Activated CD8-positive, alpha-beta memory T cell treated with anti-CD3 and anti-CD28 coated beads, Interleukin-2, amount 10 ng/mL, durations not matched to agents 7 days and 5 days (primary cell): ENCODE results near the gene PLEKHO2. TPM values are rescaled to one million over a fixed set of nuclear protein-coding genes. Genes with fewer than 3 reads are reported as not detected.
"Not testable (repeated sequence)": the region's sequence is repeated elsewhere in the genome, so short reads cannot be mapped to it uniquely, and the experiment has no call there.

Experiments
- ATAC-seq: fragments of 150-1000 bp; cut with Tn5 transposase; one replicate; pipeline ENCODE4 v1.10.0; 2021; ENCODE audit warnings: moderate library complexity
- CTCF ChIA-PET: fragments of 350-600 bp; sonication (Branson Sonifier 250); formaldehyde crosslinking; loops from one replicate; lab custom pipeline; 2021; ENCODE audit warnings: antibody characterized with exemption; lab: Charles Lee
- DNase-seq: peaks from one replicate; pipeline ENCODE4 v3.0.0-alpha.2; 2020
- H3K27ac Mint-ChIP-seq: one replicate; pipeline ENCODE4 v1.8.0; 2021; ENCODE audit warnings: mild to moderate bottlenecking, mixed read lengths
- H3K27me3 Mint-ChIP-seq: one replicate; pipeline ENCODE4 v1.8.0; 2021; ENCODE audit warnings: mixed read lengths
- H3K36me3 Mint-ChIP-seq: one replicate; pipeline ENCODE4 v1.8.0; 2021; ENCODE audit warnings: mild to moderate bottlenecking, mixed read lengths
- H3K4me1 Mint-ChIP-seq: one replicate; pipeline ENCODE4 v1.8.0; 2021; ENCODE audit warnings: mixed read lengths
- H3K4me3 Mint-ChIP-seq: one replicate; pipeline ENCODE4 v1.8.0; 2021; ENCODE audit warnings: mild to moderate bottlenecking, moderate library complexity, mixed read lengths
- H3K9me3 Mint-ChIP-seq: one replicate; pipeline ENCODE4 v1.8.0; 2022; ENCODE audit warnings: low read depth, mixed read lengths
- total RNA-seq, 2 experiments: library from RNA; stranded (reverse); gene quantifications; one replicate each; pipeline ENCODE4 v1.2.3, GENCODE V29; 2021

PLEKHO2 gene
- 10 to 100 TPM; 27.8 to 28.4 TPM for total RNA-seq

DNA sequence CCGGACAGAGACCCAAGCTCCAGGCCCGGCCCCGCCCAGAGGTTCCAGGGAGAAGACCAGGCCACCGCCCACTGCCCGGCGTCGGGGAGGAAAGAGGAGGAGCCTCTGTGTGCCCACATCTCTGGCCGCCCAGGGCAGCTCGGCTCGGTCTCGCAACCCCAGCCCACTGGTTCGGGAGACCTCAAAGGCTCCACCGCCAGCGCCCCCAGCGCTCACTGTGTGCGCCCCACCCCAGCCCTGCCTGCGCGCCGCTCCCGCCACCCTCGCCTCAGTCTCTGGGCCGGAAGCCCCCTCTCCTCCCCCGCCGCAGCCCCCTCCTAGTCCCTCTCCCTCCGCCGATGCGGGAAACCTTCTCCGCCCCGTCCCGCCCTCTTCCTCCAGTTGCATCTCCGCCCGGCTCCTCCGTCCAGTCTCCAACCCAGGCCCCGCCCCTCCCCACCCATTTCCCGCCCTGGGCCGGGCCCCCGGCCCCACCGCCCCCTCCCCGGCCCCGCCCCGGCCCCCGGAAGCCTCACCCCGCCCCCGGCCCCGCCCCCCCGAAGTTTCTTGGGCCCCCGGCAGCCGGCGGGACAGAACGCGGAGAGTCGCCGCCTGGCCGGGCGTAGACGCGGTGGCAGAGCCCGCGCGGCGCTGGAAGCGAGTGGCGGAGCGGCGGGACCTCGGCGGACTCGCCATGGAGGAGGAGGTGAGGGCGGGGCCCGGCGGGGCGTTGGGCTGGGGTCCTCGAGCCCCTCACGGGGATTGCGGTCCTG is at the start of gene PLEKHO2:
Gene PLEKHO2 (plus strand): TSS at position 572 of the 752 bp plus-strand sequence. CDS start 102 bp downstream, at position 674.
- CTCF ChIA-PET: interaction anchor here (0.7 to 6.9 kb wide), 8 partner anchors 9 to 87 kb away, joined by 3 to 96 read pairs (median 5); partner anchors contain the start of gene PIF1
- peaks cover 66% of the 10 kb centered on the region for H3K4me1 Mint-ChIP-seq
- no peaks in the 10 kb centered on the region for H3K9me3 Mint-ChIP-seq
- H3K27me3 Mint-ChIP-seq: no peaks in the 10 kb centered on the region
- H3K36me3 Mint-ChIP-seq: peaks cover 11% of the 10 kb centered on the region
- peak within 1 kb of the TSS; percentile 99 for H3K4me3 Mint-ChIP-seq
- peak within 1 kb of the TSS; percentile 84 for H3K27ac Mint-ChIP-seq
- ATAC-seq (peak; percentile 78), DNase-seq (peak; percentile 97)

DNA sequence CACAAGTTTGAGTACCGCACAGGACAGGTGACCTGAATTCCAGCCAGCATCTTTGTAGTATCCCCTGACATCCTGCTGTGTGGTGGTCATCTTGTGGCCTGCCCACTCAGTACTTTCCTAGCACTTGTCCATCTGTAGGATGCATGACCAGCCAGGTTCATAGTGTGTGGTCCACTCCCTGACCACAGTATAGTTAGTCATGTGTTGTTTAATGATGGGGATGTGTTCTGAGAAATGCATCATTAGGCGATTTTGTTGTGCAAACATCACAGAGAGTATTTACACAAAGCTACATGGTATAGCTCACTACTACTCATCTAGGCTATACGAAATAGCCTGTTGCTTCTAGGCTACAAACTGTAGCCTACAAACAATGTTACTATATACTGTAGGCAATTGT is 49.4 kb upstream of the PLEKHO2 start:
- ATAC-seq (no peak), DNase-seq (no peak)
- Mint-ChIP-seq H3K4me3 (no peak overlapping the region), H3K27ac (no peak overlapping the region), H3K27me3 (no peaks in the 10 kb centered on the region), H3K36me3 (no peaks in the 10 kb centered on the region), H3K4me1 (no peaks in the 10 kb centered on the region), H3K9me3 (no peaks in the 10 kb centered on the region)
- CTCF ChIA-PET: interaction anchor here (1.4 to 2.2 kb wide), 2 partner anchors 17 to 18 kb away, joined by 4 to 6 read pairs; no protein-coding TSS in a partner anchor

DNA sequence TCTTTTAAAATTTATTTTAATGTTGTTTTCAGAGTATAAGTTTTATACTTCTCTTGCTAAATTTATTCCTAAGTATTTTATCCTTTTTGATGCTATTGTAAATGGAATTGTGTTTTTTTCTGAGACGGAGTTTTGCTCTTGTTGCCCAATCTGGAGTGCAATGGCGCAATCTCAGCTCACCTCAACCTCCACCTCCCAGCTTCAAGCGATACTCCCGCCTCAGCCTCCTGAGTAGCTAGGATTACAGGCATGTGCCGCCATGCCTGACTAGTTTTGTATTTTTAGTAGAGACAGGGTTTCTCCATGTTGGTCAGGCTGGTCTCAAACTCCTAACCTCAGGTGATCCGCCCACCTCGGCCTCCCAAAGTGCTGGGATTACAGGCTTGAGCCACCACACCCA is 46.4 kb upstream of the PLEKHO2 start:
- not testable (repeated sequence) for ATAC-seq, H3K27me3 Mint-ChIP-seq, H3K4me3 Mint-ChIP-seq, H3K4me1 Mint-ChIP-seq, H3K9me3 Mint-ChIP-seq, H3K27ac Mint-ChIP-seq, H3K36me3 Mint-ChIP-seq, DNase-seq
- CTCF ChIA-PET: interaction anchor here (1.3 kb wide), 1 partner anchor 14 kb away, joined by 3 read pairs; no protein-coding TSS in a partner anchor

DNA sequence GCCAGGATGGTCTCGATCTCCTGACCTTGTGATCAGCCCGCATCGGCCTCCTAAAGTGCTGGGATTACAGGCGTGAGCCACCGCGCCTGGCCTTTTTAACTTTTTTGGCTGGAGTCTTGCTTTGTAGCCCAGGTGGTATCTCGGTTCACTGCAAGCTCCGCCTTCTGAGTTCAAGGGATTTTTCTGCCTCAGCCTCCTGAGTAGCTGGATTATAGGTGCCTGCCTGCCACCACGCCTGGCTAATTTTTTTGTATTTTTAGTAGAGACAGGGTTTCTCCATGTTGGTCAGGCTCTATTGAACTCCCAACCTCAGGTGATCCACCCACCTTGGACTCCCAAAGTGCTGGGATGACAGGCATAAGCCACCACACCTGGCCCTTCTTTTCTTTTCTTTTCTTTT is 45.8 kb upstream of the PLEKHO2 start:
- H3K4me3 Mint-ChIP-seq, DNase-seq, H3K36me3 Mint-ChIP-seq, ATAC-seq, H3K27ac Mint-ChIP-seq, H3K27me3 Mint-ChIP-seq, H3K9me3 Mint-ChIP-seq, H3K4me1 Mint-ChIP-seq, CTCF ChIA-PET: not testable (repeated sequence)

DNA sequence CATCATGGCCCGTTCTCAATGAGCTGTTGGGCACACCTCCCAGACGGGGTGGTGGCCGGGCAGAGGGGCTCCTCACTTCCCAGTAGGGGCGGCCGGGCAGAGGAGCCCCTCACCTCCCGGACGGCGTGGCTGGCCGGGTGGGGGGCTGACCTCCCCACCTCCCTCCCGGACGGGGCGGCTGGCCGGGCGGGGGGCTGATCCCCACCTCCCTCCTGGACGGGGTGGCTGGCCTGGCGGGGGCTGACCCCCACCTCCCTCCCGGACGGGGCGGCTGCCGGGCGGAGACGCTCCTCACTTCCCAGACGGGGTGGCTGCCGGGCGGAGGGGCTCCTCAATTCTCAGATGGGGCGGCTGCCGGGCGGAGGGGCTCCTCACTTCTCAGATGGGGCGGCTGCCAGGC is 42.8 kb upstream of the PLEKHO2 start:
- CTCF ChIA-PET, H3K9me3 Mint-ChIP-seq, H3K4me1 Mint-ChIP-seq, H3K36me3 Mint-ChIP-seq, H3K27me3 Mint-ChIP-seq, H3K27ac Mint-ChIP-seq, DNase-seq, ATAC-seq, H3K4me3 Mint-ChIP-seq: not testable (repeated sequence)

DNA sequence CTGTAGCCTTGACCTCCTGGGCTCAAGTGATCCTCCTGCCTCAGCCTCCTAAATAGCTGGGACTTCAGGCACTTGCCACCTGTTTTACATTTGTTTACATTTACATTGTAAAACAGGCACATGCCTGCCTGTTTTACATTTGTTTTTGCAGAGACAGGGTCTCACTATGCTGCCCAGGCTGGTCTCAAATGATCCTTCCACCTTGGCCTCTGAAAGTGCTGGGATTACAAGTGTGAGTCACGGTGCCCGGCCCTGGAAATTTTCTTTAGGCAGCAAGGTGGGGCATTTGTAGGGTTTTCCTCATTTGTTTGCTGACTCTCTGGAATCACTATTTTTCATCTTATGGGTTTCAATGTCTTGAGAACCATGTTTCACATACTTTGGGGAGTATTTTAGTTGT is 41.2 kb upstream of the PLEKHO2 start:
- no peak for ATAC-seq
- Mint-ChIP-seq H3K27ac (no peak overlapping the region), H3K36me3 (no peaks in the 10 kb centered on the region), H3K27me3 (peaks cover 4% of the 10 kb centered on the region), H3K4me1 (no peaks in the 10 kb centered on the region), H3K9me3 (no peaks in the 10 kb centered on the region), H3K4me3 (no peak overlapping the region)
- DNase-seq: no peak
- CTCF ChIA-PET: interaction anchor here (2.6 kb wide), 1 partner anchor 10 kb away, joined by 15 read pairs; no protein-coding TSS in a partner anchor

DNA sequence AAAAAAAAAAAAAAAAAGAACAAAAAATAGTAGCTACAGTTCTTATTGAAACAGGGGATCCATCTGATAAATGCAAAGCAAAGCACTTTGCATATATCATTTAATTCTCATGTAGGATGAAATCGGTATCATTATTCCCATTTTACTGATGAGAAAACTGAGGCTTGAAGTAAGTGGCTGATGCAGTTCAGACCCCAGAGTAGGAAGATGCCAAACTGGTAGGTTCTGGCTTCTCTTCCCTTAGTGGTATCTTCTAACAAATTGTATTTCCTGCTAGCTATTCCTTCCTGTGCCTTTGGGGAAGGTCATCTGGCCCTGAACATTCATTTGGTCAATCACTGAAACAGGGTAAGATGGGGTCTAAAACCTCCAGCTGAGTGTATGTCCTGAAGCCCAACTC is 38.2 kb upstream of the PLEKHO2 start:
- ATAC-seq (no peak), DNase-seq (no peak)
- H3K4me3 Mint-ChIP-seq: no peak overlapping the region
- peaks cover 4% of the 10 kb centered on the region for H3K27me3 Mint-ChIP-seq
- no peaks in the 10 kb centered on the region for H3K4me1 Mint-ChIP-seq
- H3K27ac Mint-ChIP-seq: no peak overlapping the region
- CTCF ChIA-PET: interaction anchor here (1.1 kb wide), 1 partner anchor 12 kb away, joined by 3 read pairs; no protein-coding TSS in a partner anchor
- H3K36me3 Mint-ChIP-seq: no peaks in the 10 kb centered on the region
- H3K9me3 Mint-ChIP-seq: no peaks in the 10 kb centered on the region

GRCh38 chr15:64804619-64805018 is 37.1 kb upstream of the PLEKHO2 start:
- Mint-ChIP-seq H3K4me3 (no peak overlapping the region), H3K27me3 (peaks cover 7% of the 10 kb centered on the region), H3K36me3 (no peaks in the 10 kb centered on the region), H3K9me3 (no peaks in the 10 kb centered on the region), H3K27ac (no peak overlapping the region), H3K4me1 (no peaks in the 10 kb centered on the region)
- no peak for DNase-seq
- no peak for ATAC-seq
- CTCF ChIA-PET: interaction anchor here (2.1 kb wide), 1 partner anchor 72 kb away, joined by 8 read pairs; no protein-coding TSS in a partner anchor

GRCh38 chr15:64806509-64806908 is 35.2 kb upstream of the PLEKHO2 start:
- ATAC-seq: no peak
- CTCF ChIA-PET: interaction anchor here (0.9 to 2.4 kb wide), 4 partner anchors 19 to 81 kb away, joined by 3 to 9 read pairs (median 3); no protein-coding TSS in a partner anchor
- peaks cover 7% of the 10 kb centered on the region for H3K27me3 Mint-ChIP-seq

GRCh38 chr15:64807051-64807749 is 34.5 kb upstream of the PLEKHO2 start:
- DNase-seq (no peak), ATAC-seq (no peak)
- no peak overlapping the region for H3K27ac Mint-ChIP-seq
- H3K27me3 Mint-ChIP-seq: peaks cover 7% of the 10 kb centered on the region
- H3K4me1 Mint-ChIP-seq: peaks cover 1% of the 10 kb centered on the region
- no peaks in the 10 kb centered on the region for H3K9me3 Mint-ChIP-seq
- CTCF ChIA-PET: interaction anchor here (0.9 to 4.8 kb wide), 4 partner anchors 19 to 82 kb away, joined by 3 to 66 read pairs (median 6); no protein-coding TSS in a partner anchor
- H3K36me3 Mint-ChIP-seq: no peaks in the 10 kb centered on the region
- H3K4me3 Mint-ChIP-seq: no peak overlapping the region

More at GRCh38 chr15:64806509-64806908, 35.2 kb upstream of the PLEKHO2 start:
- Mint-ChIP-seq H3K27ac (no peak overlapping the region), H3K4me1 (no peaks in the 10 kb centered on the region), H3K36me3 (no peaks in the 10 kb centered on the region), H3K9me3 (no peaks in the 10 kb centered on the region), H3K4me3 (no peak overlapping the region)
- no peak for DNase-seq

- DNase-seq: no peak
- Mint-ChIP-seq H3K4me3 (no peak overlapping the region), H3K27me3 (peaks cover 7% of the 10 kb centered on the region)
Measured at GRCh38 chr15:64807751-64808222, 33.9 kb upstream of the PLEKHO2 start.

DNA sequence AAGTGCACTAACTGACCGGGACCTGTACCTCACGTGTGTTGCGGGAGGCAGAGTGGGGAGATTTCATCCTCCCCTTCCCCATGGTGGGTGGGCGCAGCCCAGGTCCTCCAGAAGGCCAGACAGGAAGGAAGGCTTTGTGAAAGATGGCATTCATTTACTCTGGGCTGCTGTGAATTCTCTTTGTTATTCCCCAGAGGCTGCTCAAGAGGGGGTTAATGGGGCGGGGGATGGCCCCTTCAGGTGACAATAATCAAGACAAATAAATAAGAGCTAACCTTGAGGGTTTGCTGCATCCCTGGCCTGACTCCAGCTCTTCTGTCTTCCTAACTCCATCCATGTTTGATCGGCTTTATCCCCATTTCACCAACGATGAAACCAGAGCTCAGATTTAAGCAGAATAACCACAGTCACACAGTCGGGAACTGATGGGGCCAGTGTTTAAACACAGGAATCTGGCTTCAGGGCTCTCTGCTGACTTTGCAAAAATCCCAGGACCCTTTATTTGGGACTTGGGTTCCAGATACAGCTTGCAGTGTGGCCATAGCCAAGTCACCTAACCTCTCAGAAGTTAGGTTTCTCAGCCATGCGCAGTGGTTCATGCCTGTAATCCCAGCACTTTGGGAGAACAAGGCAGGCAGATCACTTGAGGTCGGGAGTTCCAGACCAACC is 32.8 kb upstream of the PLEKHO2 start:
- H3K9me3 Mint-ChIP-seq: no peaks in the 10 kb centered on the region
- H3K27me3 Mint-ChIP-seq: peaks cover 7% of the 10 kb centered on the region
- peaks cover 2% of the 10 kb centered on the region for H3K4me1 Mint-ChIP-seq
- no peak overlapping the region for H3K4me3 Mint-ChIP-seq
- no peak overlapping the region for H3K27ac Mint-ChIP-seq
- no peak for ATAC-seq
- H3K36me3 Mint-ChIP-seq: no peaks in the 10 kb centered on the region
- no peak for DNase-seq
- CTCF ChIA-PET: interaction anchor here (0.6 to 4.8 kb wide), 29 partner anchors 8 to 319 kb away, joined by 3 to 66 read pairs (median 4); no protein-coding TSS in a partner anchor

More at GRCh38 chr15:64807751-64808222, 33.9 kb upstream of the PLEKHO2 start:
- Mint-ChIP-seq H3K36me3 (no peaks in the 10 kb centered on the region), H3K4me1 (peaks cover 2% of the 10 kb centered on the region), H3K27ac (no peak overlapping the region), H3K9me3 (no peaks in the 10 kb centered on the region)
- CTCF ChIA-PET: interaction anchor here (1.6 to 4.8 kb wide), 3 partner anchors 28 to 80 kb away, joined by 5 to 66 read pairs (median 9); no protein-coding TSS in a partner anchor
- no peak for ATAC-seq
